GM21390 (cell line): ENCODE measurements around the gene AEBP1.
A peak's percentile ranks its signal among the peaks of the same experiment; 100 is the strongest.
"Not testable (repeated sequence)": the region's sequence is repeated elsewhere in the genome, so short reads cannot be mapped to it uniquely, and the experiment has no call there.

Experiments
- ATAC-seq: cut with Tn5 transposase; IDR thresholded peaks from one replicate; pipeline ENCODE4 v1.9.1; 2021; ENCODE audit not compliant: unreplicated experiment

Gene AEBP1

GRCh38 chr7:44116087-44116788 lies 12.1 kb downstream of the AEBP1 start:
- ATAC-seq: no peak

- no peak for ATAC-seq
Observed at GRCh38 chr7:44116789-44117666, 12.9 kb downstream of the AEBP1 start.

DNA sequence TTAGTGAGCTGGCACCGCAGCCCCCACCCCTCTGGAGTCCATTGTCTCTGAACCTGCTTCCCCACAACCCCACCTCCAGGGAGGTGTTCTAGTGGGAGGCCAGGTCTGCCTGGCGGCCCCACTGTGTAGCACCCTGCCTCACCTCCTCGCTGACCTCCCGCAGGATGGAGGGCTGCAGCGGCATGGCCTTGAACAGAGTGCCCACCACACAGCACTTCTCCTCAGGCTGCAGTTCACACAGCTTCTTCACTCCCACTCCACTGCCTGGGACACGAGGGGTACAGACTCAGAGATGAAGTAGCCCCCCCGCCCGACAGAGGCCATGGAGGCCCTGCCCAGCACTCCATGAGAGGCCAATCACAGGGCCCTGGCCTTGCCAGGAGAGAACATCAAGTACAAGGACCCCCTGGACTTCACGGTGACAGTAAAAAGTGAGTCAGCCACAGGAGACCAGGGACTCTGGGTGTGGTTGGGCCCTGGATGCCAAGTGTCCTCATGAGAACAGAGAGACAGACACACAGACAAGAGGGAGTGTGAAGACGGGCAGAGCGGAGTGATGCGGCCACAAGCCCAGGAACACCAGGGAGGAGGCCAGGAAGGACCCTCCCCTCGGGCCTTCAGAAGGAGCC lies 13.8 kb downstream of the AEBP1 start:
- ATAC-seq: no peak

DNA sequence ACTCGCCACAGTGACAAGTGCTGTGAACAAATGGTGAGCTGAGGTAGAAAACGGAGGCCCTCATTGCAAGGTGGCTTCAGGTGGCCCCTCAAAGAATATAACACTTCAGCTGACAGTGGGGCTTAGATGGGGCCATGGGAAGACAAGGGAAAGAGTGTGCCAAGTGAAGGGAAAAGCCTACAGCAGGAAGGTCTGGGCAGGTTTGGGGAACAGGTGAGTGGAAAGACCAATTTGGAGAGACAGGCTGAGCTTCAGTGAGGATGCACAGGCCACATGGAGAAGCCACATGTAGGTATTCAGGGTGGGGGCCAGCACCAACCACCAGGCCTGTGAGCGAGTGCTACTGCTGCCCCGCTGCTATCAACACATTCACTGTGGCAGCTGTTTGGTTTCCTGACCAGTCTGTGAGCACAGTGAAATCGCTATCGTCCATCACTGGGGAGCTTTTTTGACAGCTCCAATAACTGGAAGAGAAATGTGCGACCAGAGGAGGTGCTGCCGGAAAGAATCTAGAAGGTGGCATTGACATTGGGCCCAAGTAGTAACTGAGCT lies 15.8 kb downstream of the AEBP1 start:
- no peak for ATAC-seq

DNA sequence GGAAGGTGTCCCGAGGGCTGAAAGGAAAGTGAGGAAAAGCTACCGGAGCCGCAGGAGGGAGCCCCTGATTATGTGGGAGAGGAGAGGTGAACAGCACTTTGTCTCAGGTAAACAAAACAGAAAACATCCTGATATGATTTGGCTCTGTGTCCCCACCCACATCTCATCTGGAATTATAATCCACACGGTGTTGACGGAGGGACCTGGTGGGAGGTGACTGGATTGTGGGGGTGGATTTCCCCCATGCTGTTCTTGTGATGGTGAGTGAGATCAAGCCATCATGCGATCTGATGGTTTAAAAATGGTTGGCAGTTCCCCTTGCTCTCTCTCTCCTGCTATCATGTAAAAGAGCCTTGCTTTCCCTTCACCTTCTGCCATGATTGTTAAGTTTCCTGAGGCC lies 16.2 kb downstream of the AEBP1 start:
- no peak for ATAC-seq

DNA sequence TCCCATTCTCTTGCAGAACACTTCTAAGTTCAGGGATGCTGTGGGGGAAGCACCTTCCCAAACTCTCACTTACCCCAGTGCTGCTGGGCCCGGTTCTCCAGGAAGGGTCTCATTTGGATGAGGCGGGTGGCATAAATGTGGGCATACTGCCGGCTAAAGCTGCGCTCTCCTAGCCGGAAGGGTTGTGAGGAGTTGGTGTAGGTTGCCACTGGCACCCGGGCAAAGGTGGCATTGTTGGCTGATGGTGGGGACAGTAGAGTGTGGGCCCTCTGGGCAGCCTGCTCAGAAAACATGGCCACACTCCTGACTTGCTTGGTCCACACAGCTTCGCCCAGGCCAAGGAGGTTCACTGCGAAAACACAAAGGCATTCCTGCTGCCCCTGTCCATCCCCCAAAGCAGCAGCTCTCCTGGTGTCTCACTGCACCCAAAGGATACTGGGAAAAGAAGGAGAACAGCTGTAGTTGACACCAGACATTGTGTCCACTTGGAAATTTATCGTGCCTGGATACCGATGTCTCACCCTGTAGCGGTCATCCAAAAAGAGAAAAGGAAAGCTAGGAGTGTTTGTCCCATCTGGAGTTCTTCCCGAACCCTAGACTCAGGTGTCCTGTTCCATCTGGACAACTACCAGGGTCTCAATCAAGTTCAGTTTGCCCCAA lies 17.7 kb downstream of the AEBP1 start:
- ATAC-seq: no peak

- ATAC-seq: no peak
Observed at GRCh38 chr7:44122529-44122928, 18.4 kb downstream of the AEBP1 start.

DNA sequence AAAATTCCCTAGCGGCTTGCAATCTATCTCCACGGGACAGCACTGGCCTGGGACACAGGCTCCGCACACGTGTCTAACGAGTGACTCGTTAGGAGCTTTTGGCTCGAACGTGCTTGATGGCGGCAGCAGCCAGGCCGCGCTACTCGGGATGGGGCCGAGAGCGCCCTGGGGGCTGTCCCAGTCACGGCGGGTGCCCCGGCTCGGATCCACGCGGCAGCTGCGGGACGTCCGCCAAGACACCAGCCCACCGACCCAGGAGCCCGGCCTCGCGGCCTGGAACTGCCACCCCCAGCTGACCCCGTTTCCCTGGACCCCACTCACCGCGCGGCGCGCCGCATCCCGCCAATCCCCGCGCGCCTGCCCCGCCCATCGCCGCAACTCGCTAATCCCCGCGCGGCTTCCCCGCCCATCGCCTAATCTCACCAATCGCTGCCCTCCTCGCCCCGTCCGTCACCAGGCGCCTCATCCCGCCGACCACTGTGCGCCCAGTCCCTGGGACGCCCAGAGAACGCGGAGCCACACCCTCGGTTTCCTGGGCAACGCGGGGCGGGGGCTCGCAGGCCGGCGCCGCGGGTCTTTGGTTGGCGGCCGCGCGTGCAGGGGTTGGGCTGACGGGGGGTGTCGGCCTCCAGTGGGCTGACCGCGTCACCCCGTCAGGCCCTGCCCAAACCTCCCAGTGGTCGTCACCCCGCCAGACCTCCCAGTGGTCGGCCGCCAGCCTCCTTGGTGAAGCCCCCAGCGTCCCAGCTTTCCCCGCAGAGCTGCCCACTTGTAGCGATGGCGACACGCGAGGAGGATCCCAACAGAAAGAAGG lies 19.3 kb downstream of the AEBP1 start, which contains the start of gene POLD2:
Gene POLD2 (minus strand): TSS at position 359 of the 814 bp plus-strand sequence. CDS start 1,495 bp downstream, outside the sequence.
- ATAC-seq: peak; percentile 99

DNA sequence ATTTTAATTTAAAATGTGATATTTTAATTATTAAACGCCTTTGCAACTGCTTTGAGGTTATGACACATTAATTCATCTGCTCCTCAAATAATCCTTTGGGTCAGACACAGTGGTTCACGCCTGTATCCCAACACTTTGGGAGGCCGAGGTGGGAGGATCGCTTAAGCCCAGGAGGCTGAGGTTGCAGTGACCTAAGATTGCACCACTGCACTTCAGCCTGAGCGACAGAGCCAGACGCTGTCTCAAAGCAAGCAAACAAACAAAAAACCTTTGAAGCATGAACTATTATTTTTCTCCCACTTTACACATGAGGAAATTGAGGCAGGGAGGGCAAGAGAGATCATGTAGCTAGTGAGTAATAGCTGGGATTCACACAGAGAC lies 20.7 kb downstream of the AEBP1 start:
- no peak for ATAC-seq

DNA sequence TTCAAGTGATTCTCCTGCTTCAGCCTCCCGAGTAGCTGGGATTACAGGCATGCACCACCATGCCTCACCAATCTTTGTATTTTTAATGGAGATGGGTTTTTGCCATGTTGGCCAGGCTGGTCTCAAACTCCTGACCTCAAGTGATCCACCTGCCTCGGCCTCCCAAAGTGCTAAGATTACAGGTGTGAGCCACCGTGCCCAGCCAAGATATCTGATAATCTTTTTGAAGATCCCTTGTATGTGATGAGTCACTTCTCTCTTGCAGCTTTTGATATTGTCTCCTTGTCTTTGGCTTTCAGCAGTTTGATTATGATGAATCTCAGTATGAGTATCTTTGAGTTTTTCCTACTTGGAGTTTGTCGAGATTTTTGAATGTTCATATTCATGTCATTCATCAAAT lies 22.4 kb downstream of the AEBP1 start:
- not testable (repeated sequence) for ATAC-seq

GRCh38 chr7:44127161-44127560 lies 23.0 kb downstream of the AEBP1 start:
- no peak for ATAC-seq

- ATAC-seq: no peak
Observed at GRCh38 chr7:44128721-44129582, 24.8 kb downstream of the AEBP1 start.

- no peak for ATAC-seq
Observed at GRCh38 chr7:44131173-44132029, 27.3 kb downstream of the AEBP1 start.

DNA sequence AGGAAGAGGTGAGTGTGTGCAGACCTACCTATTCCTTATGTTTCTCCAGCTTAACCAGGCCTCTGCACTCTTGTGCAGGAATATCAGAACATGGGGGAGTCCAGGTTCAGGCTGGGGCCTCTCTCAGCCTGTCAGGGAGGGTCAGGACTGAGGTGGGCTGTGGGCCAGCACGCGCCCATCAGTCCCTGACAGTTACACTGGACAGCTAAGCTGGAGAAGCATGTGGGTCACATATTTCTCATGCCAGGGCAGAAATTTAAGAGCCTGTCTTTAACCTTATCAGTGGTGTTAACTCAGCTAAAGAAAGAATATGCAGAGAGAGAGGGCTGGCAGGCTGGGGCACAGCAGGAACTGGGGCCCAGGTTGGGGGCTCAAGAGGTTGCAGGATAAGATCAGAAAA lies 27.9 kb downstream of the AEBP1 start:
- no peak for ATAC-seq

DNA sequence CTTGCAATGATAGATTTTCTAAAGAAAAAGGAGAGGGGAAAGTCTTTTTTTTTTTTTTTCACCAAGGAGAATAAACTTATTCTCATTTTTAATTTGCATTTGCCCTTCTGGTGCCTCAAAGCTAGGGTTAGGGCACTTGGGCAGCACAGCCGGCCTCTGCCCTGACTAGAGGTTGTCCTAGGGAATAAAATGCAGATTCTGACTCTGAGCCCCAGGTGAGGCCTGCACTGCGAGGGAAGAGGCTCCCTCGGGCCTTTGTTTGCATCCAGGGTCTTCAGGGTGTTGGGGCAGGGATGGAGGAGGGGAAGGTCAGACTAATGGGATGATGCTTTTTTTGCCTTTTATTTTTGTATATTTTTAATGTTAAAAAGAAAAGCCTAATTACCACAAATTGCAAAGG lies 29.1 kb downstream of the AEBP1 start:
- no peak for ATAC-seq

- ATAC-seq: no peak
Observed at GRCh38 chr7:44134943-44135628, 30.9 kb downstream of the AEBP1 start.

GRCh38 chr7:44136731-44137130 lies 32.6 kb downstream of the AEBP1 start:
- no peak for ATAC-seq

- ATAC-seq: no peak
Observed at GRCh38 chr7:44138698-44139097, 34.6 kb downstream of the AEBP1 start.
